ENCODE measurements around the gene SS18L1.
"Not testable (repeated sequence)": the region's sequence is repeated elsewhere in the genome, so short reads cannot be mapped to it uniquely, and the experiment has no call there.

Gene SS18L1, protein sequence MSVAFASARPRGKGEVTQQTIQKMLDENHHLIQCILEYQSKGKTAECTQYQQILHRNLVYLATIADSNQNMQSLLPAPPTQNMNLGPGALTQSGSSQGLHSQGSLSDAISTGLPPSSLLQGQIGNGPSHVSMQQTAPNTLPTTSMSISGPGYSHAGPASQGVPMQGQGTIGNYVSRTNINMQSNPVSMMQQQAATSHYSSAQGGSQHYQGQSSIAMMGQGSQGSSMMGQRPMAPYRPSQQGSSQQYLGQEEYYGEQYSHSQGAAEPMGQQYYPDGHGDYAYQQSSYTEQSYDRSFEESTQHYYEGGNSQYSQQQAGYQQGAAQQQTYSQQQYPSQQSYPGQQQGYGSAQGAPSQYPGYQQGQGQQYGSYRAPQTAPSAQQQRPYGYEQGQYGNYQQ

DNA sequence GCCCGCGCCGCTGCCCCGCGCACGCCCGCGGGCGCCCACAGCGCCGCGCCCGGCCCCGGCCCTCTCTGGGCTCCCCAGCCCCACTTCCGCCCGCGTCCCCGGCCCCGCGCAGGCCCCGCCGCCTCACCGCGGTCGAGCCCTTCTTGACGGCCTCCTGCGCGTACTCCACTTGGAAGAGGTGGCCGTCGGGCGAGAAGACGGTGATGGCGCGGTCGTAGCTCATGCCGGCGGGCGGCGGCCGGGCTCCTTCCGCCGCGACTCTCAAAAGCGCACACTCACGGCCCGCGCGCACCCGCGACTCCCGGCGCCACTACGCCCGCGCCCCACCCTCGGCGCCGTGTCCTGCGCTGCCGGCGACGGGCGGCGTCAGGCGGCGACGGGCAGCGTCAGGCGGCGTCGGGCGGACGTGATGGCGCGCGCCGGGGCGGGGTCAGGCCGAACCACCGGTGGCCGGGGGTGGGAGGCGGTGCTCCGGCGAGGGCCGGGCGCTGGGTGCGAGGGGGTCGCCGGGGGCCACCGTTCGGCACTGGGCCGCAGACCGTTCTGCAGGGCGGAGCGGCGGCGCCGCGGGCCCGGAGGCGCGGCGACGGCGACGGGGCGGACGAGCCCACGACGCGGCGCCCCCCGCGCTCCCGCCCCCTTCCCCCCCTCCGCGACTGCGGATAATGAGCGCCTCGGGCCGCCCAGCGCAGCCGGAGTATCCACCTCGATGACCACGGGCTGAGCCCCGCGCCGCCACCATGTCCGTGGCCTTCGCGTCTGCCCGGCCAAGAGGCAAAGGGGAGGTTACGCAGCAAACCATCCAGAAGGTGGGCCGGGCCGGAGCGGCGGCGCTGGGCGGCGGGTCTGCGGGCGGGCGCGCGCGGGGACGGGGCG, at the start of gene SS18L1, which contains the start of gene PSMA7:
Gene SS18L1 (plus strand): TSS at position 689 of the 876 bp plus-strand sequence. CDS start 52 bp downstream, at position 741.
Gene PSMA7 (minus strand): TSS at position 314 of the 876 bp plus-strand sequence. CDS start 91 bp downstream, at position 223.
- peak; percentile 77 for DNase-seq (ENCODE audit: low read depth)

DNA sequence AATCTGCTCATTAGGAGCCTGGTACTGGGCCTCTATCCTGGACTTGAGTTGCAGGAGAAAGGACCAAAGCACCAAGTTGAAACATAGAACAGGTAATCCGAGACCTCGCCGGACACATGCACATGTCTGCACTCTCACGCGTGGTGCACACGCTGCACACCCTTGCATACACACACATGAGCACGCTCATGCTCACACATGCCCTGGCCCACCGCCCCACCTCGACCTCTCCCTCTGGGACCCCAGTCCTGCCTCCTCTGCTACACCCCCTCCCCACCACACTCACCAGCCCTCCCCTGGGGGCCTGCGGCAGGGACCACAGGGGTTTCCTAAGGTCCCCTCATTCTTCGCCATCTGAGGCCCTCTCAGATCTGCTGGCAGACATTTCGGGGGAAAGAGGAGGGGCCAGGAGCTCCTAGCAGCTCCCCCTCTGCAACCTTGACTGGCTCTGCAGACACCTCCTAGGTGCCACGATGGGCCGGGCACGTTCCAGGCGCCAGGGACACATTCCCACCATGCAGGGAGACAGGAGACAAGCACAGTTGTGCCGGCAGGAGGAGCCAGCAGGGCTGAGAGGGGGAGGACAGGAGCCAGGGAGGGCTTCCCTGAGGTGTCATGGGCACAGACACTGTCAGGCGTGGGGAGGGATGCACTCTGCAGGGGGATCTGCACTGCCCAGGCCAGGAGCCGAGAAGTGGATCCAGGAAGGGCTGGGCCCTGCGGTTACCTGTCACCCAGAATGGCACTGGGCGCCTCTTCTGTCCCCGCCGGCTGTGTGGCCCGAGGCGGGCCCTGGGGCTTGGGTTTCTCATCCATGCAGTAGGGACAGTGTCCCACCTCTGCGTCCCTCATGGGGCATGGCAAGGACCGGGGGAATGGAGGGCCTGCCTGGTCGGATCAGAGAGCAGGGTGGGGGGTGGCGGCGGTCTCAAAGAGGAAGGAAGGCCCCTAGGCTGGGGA, 46.9 kb upstream of the SS18L1 start:
- no peak for DNase-seq (ENCODE audit: low read depth)

DNA sequence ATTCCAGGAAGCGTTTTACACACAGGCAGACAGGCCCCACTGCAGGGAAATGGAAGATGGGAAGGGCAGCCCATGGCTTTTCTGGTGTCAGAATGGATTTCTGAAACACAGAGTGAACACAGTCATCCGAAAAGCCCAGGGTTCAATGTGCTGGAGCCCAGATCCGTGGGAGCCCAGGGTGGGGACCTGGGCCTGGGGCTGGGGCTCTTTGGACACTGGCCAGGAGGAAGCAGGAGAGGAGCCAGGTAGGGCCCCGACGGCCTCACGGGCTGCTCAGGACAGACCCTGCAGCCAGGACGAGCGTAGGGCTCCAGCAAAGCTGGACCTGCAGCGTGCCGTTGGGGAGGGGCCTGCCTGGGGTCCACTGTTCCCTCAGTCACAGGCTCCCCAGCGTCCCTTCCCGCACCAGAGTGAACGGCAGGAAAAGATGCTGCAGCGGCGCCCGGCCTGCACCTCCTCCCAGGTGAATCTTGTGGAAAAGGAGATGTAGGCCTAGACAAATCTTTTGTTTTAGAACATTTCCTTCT, 45.6 kb upstream of the SS18L1 start:
- no peak for DNase-seq (ENCODE audit: low read depth)

DNA sequence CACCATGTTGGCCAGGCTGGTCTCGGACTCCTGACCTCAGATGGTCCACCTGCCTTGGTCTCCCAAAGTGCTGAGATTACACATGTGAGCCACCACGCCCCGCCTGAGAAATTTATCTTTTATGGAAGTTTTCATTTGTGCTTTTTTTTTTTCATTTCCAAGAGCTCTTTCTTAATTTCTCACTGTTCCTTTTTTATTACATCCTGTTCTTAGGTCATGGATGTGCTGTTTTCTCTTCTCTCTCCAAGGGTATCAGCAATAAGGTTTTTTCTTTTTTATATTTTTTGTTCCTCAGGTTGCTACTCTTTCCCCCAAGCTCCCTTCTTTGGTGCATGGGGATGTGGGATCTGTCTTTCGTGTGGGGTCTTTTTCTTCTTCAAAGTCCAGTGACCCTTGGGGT, 42.5 kb upstream of the SS18L1 start:
- DNase-seq (ENCODE audit: low read depth), result no peak

DNA sequence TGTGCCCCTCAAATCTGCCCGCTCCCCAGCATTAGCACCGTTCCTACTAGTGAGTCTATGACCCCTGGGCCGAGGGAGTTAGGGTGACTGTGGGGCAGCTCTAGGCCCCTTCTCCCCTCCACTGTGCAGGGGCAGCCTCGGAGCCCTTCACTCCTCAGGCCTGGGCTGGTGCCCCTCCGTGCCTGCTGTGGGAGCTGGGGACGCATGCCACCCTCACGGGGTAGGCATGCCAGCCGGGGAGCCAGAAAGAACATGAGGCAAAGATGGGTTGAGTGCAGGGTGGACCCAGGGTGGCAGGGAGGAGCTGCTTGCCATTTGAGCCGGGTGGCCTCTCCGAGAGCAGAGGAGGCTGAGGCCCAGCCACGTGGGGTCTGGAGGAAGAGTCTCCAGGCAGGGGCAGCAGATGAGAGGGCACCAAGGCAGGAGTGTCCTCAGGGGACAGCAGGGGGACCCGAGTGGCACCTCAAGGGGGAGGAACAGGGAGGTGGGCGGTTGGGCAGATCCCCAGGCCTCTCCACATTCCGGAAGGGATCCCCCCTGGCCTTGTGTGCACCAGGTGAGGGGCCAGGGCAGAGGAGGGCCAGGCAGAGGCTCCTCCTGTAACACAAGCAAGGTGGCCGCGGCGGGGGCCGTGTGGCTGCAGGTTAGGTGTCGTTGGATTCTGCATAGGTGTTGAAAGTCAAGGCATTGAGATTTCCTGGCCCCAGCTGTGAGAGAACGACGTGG, 39.9 kb upstream of the SS18L1 start:
- DNase-seq (ENCODE audit: low read depth), result no peak

DNA sequence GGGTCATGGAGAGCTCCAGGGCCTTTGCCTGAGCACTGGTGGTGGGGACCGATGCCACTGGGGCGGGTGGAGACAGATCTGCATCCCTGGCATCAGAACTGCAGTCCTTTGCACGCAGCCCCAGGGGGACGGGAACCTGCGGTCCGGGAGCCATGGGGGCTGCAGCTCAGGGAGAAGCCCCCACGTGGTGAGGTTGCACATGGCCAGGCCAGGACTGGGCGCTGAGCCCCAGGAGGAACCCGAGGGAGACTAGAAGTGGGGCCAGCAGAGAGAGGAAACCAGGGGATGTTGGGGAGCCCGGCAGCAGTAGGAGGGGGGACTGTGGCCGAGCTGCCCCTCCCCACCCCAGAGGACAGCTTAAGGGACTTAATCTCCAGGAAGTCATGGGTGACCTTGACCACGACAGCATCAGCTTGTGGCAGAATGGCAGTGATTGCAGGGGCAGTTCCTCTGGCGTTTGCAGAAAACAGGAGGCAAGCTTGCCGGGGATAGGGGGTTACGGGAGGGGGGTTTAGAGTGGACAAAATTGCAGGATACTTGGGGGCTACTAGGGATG, 39.3 kb upstream of the SS18L1 start:
- DNase-seq (ENCODE audit: low read depth), result no peak

DNA sequence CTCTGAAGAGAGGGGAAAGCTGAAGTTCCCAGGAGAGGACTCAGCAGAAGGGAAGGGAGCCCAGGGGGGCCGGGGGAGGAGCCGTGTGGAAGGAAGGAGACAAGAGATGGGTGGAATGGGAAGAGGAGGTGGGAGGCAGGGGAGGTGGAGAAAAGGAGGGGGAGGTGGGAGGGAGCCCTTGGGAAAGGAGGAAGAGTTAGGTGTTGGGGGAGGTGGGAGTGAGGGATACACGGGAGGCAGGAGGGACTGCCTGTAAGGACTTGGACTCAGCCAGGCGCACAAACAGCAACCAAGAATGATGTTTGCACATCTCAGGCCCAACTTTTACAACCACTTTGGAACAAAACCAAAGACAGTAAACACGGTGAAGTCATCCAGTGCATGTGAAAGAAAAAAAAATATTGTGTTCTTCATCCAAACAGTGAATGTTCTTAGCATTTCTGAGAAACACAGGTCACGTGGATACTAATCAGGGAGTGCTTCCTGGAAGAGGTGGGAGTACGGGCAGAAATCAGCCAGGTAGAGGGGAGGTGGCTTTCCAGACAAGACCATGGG, 38.7 kb upstream of the SS18L1 start:
- peak; percentile 44 for DNase-seq (ENCODE audit: low read depth)

DNA sequence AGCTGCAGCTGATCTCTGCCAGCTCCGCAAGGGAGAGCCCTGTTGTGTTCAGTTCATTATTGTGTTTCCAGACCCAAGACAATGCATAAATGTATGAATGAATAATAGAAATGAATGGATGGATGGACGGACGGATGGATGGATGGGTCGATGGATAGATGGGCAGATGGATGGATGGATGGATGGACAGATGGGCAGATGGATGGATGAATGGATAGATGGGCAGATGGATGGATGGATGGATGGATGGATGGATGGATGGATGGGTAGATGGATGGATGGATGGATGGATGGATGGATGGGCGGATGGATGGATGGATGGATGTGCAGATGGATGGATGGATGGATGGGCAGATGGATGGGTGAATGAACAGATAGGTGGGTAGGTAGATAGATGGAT, 38.0 kb upstream of the SS18L1 start:
- no peak for DNase-seq (ENCODE audit: low read depth)

DNA sequence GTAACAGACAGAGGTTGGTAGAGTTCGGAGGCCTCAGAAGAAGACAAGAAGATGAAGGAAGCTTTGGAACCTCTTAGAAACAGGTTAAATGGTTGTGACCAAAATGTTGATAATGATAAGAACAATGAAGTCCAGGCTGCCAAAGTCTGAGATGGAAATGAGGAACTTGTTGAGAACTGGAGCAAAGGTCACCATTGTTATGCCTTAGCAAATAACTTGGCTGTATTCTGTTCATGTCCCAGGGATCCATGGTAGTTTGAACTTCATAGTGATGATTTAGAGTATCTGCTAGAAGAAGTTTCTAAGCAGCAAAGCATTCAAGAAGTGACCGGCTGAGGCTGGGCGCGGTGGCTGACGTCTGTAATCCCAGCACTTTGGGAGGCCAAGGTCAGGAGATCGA, 32.4 kb upstream of the SS18L1 start:
- no peak for DNase-seq (ENCODE audit: low read depth)

DNA sequence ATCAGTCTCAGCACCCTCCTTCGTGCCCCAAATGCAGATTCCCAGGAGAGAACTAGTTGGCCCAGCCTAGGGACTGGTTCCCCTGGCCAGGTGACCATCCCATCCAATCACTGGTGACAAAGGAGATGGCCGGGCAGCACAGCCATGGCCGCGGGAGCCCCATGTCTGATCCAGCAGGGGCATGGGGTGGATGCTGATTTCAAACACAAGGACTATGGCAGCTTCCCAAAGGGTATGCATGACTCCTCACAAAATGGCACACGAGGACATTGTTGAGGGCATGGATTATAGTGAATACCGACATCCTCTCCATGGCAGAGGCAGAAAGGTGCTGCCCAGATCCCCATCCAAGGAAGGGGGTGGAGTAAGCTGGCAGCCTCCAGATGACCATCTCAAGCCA, 31.2 kb upstream of the SS18L1 start:
- no peak for DNase-seq (ENCODE audit: low read depth)

DNA sequence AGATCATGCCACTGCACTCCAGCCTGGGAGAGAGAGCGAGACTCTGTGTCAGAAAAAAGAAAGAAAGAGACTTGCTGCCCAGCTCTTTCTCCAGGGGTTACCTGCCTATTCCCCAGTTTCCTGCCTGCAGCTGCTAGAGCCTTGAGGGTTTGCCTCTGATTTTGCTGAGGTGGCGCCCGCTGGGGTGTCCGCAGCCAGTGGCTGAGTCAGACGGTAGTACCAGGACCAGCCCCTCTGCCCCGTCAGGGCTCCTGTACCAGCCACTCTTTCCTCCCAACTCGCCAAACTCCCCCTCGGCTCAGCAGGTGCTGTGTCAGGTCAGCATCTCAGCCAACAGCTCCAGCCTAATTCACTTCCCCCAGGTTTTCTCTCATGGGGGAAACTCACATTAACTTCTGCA, 28.7 kb upstream of the SS18L1 start:
- no peak for DNase-seq (ENCODE audit: low read depth)

DNA sequence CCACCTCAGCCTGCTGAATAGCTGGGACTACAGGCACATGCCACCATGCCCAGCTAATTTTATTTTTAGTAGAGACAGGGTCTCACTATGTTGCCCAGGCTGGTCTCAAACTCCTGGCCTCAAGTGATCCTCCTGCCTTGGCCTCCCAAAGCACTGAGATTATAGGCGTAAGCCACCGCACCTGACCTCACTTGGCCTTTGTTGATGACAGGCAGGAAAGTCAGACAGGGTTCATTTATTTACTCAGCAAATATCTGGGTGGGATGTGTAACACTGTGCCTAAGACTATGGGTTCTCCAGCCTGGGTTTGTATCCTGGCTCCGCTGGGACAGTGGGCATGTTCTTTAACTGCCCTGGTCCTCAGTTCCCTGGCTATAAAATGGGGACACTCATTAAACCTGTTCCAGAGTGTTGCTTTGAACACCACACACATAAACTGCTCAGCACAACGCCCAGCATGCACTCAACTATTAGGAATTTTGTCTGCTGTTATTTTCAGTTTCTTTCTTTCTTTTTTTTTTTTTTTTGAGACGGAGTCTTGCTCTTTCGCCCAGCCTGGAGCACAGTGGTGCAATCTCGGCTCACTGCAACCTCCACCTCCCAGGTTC, 27.7 kb upstream of the SS18L1 start:
- DNase-seq (ENCODE audit: low read depth), result not testable (repeated sequence)

DNA sequence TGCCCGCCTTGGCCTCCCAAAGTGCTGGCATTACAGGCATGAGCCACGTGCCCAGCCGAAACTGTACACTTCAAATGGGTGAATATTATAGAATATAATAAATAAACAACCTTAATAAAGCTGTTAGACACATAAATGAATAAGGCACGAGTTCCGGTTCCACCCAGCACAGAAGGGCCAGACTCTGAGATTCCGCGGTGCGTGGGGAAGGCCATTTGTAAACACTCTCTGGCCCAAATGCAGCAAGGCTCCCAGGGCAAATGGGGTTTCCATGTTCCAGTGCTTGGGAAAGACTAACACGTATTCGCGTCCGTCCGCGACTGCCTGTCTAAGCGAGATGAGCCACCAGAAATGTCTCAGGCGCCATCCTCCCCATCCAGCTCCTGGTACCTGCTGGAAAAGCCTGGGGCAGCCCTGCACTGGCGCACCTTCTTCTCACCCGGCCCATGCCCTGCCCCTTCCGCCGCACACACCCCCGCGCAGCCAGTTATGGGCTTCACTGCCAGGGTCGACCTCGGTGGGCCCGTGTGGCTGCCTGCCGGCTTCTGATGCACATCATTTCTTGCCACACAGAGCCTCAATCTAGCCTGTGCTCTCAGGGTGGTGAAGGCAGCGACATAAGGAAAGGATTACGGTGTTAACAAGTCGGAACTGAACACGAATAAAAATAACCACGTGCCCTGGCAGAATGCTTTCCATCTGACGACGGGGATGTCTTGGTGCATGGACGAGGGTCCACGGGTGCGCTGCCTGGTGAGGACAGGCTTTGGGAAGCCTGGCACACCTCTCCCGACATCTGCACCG, 26.8 kb upstream of the SS18L1 start:
- DNase-seq (ENCODE audit: low read depth), result no peak

DNA sequence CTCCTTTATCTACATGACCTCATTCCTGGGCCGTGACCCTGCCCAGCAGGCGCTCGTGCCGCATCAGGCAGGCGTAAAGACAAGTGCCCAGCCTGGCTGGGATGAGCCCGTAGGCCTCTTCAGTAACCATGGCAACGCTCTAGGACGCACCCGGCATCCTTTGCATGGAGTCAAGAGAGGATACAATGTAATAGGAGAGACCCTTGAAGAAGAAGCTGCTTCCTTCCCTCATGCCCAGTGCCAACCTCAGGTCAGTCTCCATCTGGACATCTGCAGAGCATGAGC, 26.3 kb upstream of the SS18L1 start:
- no peak for DNase-seq (ENCODE audit: low read depth)

DNA sequence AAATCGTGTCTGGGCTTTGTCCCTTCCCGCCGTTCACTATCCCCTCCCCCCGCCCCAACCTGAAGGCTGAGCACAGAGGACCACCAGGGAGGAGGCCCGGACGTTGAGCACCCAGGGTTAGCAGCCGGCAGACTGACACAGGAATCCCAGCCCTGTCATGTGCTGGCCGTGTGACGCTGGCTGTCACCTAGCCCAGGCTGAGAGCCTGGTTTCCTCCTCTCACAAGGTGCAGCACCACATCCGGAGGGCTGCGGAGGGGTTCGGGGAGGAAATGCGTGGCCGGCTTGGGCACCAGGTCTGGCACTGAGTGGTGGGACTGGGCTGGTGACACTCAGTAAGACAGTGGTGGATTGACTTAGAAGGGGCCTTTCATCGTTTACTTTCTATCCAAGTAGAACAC, 25.9 kb upstream of the SS18L1 start:
- no peak for DNase-seq (ENCODE audit: low read depth)

DNA sequence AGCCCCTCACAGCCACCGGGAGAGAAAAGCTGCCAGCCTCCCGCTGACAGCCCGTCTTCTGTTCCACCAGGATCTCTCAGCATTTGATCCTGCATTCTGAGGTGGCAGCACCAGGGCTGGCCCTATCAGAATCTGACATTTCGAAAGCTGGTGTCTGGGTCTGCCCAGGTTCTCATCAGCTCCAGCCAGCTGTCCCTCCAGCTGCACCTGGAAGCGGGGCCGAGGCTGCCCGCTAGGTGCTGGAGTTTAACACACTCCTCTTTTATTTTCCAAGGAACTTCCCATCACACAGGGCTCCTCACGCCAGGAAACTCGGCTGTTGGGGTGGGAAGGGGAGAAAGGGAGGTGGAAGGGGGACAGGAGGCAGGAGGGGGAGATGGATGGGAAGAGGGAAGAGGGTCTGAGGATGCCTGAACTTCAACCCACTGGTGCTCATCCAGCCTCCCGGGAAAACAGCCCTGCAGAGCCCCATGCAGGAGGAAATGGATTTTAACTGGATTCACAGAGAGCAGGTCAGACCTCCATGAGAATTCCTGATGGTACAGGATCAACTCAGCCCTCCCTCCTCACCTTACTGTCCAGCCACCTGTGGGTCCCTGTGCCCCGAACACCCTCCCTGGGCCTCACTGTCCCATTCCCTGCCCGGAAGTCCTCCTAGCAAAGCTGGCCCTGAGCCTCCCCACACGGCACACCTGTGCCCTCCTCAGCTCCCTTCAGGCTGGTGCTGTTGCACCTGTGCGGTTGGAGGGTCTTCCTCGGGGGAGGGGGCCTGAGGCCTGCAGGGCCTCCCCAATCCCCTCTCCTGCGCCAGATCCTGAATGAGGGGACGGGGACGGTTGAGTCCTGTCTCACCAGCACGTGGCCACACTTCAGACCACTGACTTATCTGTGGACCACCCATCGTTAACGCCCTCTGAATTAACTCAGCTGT, 25.2 kb upstream of the SS18L1 start:
- DNase-seq (ENCODE audit: low read depth), result no peak

DNA sequence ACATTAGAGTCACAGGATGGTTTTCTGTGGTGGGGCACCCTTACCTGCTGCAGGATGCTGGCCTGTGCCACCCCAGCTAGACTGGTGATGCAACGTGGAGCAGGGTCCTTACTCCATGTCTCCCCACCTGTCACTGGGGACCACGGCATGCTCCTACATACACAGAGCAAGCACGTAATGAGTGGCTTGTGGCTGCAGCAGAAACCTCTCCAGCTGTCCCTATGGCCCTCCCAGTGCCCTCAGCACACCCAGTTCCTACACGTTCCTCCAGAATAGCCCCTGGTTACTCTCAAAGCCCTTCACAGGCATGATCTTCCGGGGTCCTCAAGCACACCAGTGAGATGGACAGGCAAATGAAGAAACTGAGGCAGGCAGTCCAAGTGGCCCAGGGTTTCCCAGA, 24.5 kb upstream of the SS18L1 start:
- no peak for DNase-seq (ENCODE audit: low read depth)

Measured in GM04504 (cell line).